MM.1S (cell line): Measurements from ENCODE around the gene TUBG2.
"Not testable (repeated sequence)": the region's sequence is repeated elsewhere in the genome, so short reads cannot be mapped to it uniquely, and the experiment has no call there.

ENCODE experiments used
- DNase-seq: peaks from one replicate; pipeline ENCODE4 v3.0.0-alpha.2; 2015
- H2AFZ ChIP-seq: fragments of 300-600 bp; sonication (generic); 2 replicates; pipeline ENCODE4 v1.6.0; 2016; ENCODE audit warnings: antibody characterized with exemption, low read length
- H3F3A ChIP-seq: fragments of 300-600 bp; sonication (generic); 2 replicates; pipeline ENCODE4 v1.6.1; 2016; ENCODE audit warnings: mild to moderate bottlenecking, antibody characterized with exemption, low read length, moderate library complexity, mixed read lengths; ENCODE audit not compliant: insufficient read depth
- H3K27ac ChIP-seq: fragments of 300-600 bp; sonication (generic); 2 replicates; pipeline ENCODE4 v1.5.1; 2016; ENCODE audit warnings: mild to moderate bottlenecking, low read length
- H3K27me3 ChIP-seq: fragments of 300-600 bp; sonication (generic); replicated peaks from 2 replicates; pipeline ENCODE4 v1.6.0; 2016; ENCODE audit warnings: low read length; ENCODE audit not compliant: insufficient read depth
- H3K36me3 ChIP-seq: fragments of 300-600 bp; sonication (generic); replicated peaks from 2 replicates; pipeline ENCODE4 v1.6.1; 2016; ENCODE audit warnings: mild to moderate bottlenecking, low read length, mixed read lengths; ENCODE audit not compliant: insufficient read depth
- H3K4me1 ChIP-seq: fragments of 300-600 bp; sonication (generic); 2 replicates; pipeline ENCODE4 v1.6.1; 2016; ENCODE audit warnings: low read length, mixed read lengths
- H3K4me2 ChIP-seq: fragments of 300-600 bp; sonication (generic); 2 replicates; pipeline ENCODE4 v1.6.0; 2016; ENCODE audit warnings: low read depth, low read length
- H3K4me3 ChIP-seq: fragments of 300-600 bp; sonication (generic); 2 replicates; pipeline ENCODE4 v1.5.1; 2016; ENCODE audit warnings: low read length, mixed read lengths
- H3K79me2 ChIP-seq: fragments of 300-600 bp; sonication (generic); 2 replicates; pipeline ENCODE4 v1.6.1; 2016; ENCODE audit warnings: mixed run types, low read length, mixed read lengths
- H3K9ac ChIP-seq: fragments of 300-600 bp; sonication (generic); 2 replicates; pipeline ENCODE4 v1.6.1; 2016; ENCODE audit warnings: low read length, mixed read lengths
- H3K9me2 ChIP-seq: fragments of 300-600 bp; sonication (generic); replicated peaks from 2 replicates; pipeline ENCODE4 v1.6.1; 2016; ENCODE audit warnings: mild to moderate bottlenecking, low read length, mixed read lengths; ENCODE audit not compliant: insufficient read depth
- H3K9me3 ChIP-seq: fragments of 300-600 bp; sonication (generic); replicated peaks from 2 replicates; pipeline ENCODE4 v1.6.1; 2016; ENCODE audit warnings: mild to moderate bottlenecking, low read length, mixed read lengths; ENCODE audit not compliant: insufficient read depth
- H4K20me1 ChIP-seq: fragments of 300-600 bp; sonication (generic); 2 replicates; pipeline ENCODE4 v1.6.1; 2016; ENCODE audit warnings: mild to moderate bottlenecking, low read length, moderate library complexity, mixed read lengths; ENCODE audit not compliant: insufficient read depth
- CTCF ChIP-seq: fragments of 300-600 bp; sonication (generic); IDR thresholded peaks from 2 replicates; pipeline ENCODE4 v1.5.1; 2016; ENCODE audit warnings: antibody characterized with exemption, low read length, mixed read lengths
- EZH2 ChIP-seq: fragments of 300-600 bp; sonication (generic); optimal IDR thresholded peaks from 2 replicates; pipeline ENCODE3; 2017; ENCODE audit warnings: low read depth, mild to moderate bottlenecking, antibody characterized with exemption, low read length, mixed read lengths
- EZH2phosphoT487 ChIP-seq: fragments of 300-600 bp; sonication (generic); IDR thresholded peaks from 2 replicates; pipeline ENCODE4 v1.6.1; 2018; ENCODE audit warnings: antibody characterized with exemption, low read length

TUBG2 gene

GRCh38 chr17:42657824-42658588, 1.1 kb upstream of the TUBG2 start:
- H3K4me3 ChIP-seq: no peak overlapping the region

GRCh38 chr17:42659932-42660274, 819 bp downstream of the TUBG2 start:
- not testable (repeated sequence) for H3K27me3 ChIP-seq, H3K9me2 ChIP-seq, H3K36me3 ChIP-seq, H3K9me3 ChIP-seq, H2AFZ ChIP-seq, H4K20me1 ChIP-seq, DNase-seq
- Histone ChIP-seq H3K27ac (peak overlapping the region; percentile 77; the same call in 1 of the 2 replicates), H3K79me2 (peaks cover 11% of the 10 kb centered on the region), H3F3A (peaks cover 21% of the 10 kb centered on the region), H3K4me1 (peaks cover 23% of the 10 kb centered on the region), H3K9ac (peak overlapping the region; percentile 83; the same call in 1 of the 2 replicates), H3K4me2 (peak overlapping the region; percentile 94), H3K4me3 (peak overlapping the region; percentile 84)

More at GRCh38 chr17:42657824-42658588, 1.1 kb upstream of the TUBG2 start:
- peaks cover 11% of the 10 kb centered on the region for H3K79me2 ChIP-seq
- H4K20me1 ChIP-seq: no peaks in the 10 kb centered on the region
- peaks cover 23% of the 10 kb centered on the region for H3K4me1 ChIP-seq
- TF ChIP-seq EZH2 (no peak), EZH2phosphoT487 (no peak), CTCF (no peak)
- no peaks in the 10 kb centered on the region for H3K27me3 ChIP-seq
- DNase-seq: no peak
- H2AFZ ChIP-seq: no peak overlapping the region
- no peak overlapping the region for H3K4me2 ChIP-seq
- H3F3A ChIP-seq: peaks cover 25% of the 10 kb centered on the region
- no peaks in the 10 kb centered on the region for H3K36me3 ChIP-seq
- no peak overlapping the region for H3K9ac ChIP-seq
- H3K9me2 ChIP-seq: no peaks in the 10 kb centered on the region
- H3K9me3 ChIP-seq: no peaks in the 10 kb centered on the region
- H3K27ac ChIP-seq: no peak overlapping the region; the same call in 1 of the 2 replicates

- H4K20me1 ChIP-seq: no peaks in the 10 kb centered on the region
- no peak overlapping the region for H3K27ac ChIP-seq
- H3K4me2 ChIP-seq: no peak overlapping the region; the same call in 1 of the 2 replicates
- no peak overlapping the region for H2AFZ ChIP-seq
- peaks cover 11% of the 10 kb centered on the region for H3K79me2 ChIP-seq
- no peaks in the 10 kb centered on the region for H3K27me3 ChIP-seq
- no peak for DNase-seq
- no peaks in the 10 kb centered on the region for H3K9me2 ChIP-seq
- TF ChIP-seq EZH2phosphoT487 (no peak), EZH2 (no peak), CTCF (no peak)
- peaks cover 15% of the 10 kb centered on the region for H3F3A ChIP-seq
- no peaks in the 10 kb centered on the region for H3K9me3 ChIP-seq
- H3K4me1 ChIP-seq: peaks cover 16% of the 10 kb centered on the region
- H3K9ac ChIP-seq: no peak overlapping the region
- no peaks in the 10 kb centered on the region for H3K36me3 ChIP-seq
- no peak overlapping the region for H3K4me3 ChIP-seq
Observed at GRCh38 chr17:42660692-42661345, 1.7 kb downstream of the TUBG2 start.
